T-helper 1 cell (primary cell): ENCODE data around the gene USP9X.
"Not testable (repeated sequence)": the region's sequence is repeated elsewhere in the genome, so short reads cannot be mapped to it uniquely, and the experiment has no call there.

Source experiments
- DNase-seq, 5 donors: peaks; one replicate each; pipeline ENCODE4 v3.0.0-alpha.2; 2012 to 2020
- total RNA-seq, 4 donors: gene quantifications; one replicate each; lab custom pipeline; 2026; lab: John Stamatoyannopoulos, UW

USP9X gene
- 231 to 349 (median 251) reads per million in 4 donors for total RNA-seq

GRCh38 chrX:41084893-41085511 lies at the start of gene USP9X:
USP9X (plus strand) TSS chrX:41085445; CDS start chrX:41123629, 38,184 bp downstream.
- peak; percentile 75 to 90 (median 83) for DNase-seq

GRCh38 chrX:41035582-41035981 lies 49.7 kb upstream of the USP9X start:
- DNase-seq, result no peak

GRCh38 chrX:41036668-41037326 lies 48.4 kb upstream of the USP9X start:
- DNase-seq, result no peak

GRCh38 chrX:41043196-41043595 lies 42.0 kb upstream of the USP9X start:
- DNase-seq, result no peak

GRCh38 chrX:41043674-41044345 lies 41.4 kb upstream of the USP9X start:
- no peak for DNase-seq

GRCh38 chrX:41045960-41046567 lies 39.2 kb upstream of the USP9X start:
- no peak for DNase-seq

GRCh38 chrX:41047878-41048534 lies 37.2 kb upstream of the USP9X start:
- DNase-seq, result no peak

GRCh38 chrX:41050359-41050758 lies 34.9 kb upstream of the USP9X start:
- DNase-seq, result no peak

- DNase-seq, result no peak
Observed at GRCh38 chrX:41051288-41051687, 34.0 kb upstream of the USP9X start.

GRCh38 chrX:41055740-41056139 lies 29.5 kb upstream of the USP9X start:
- no peak for DNase-seq

GRCh38 chrX:41063276-41063675 lies 22.0 kb upstream of the USP9X start:
- not testable (repeated sequence) for DNase-seq

- DNase-seq, result no peak
Observed at GRCh38 chrX:41064018-41064417, 21.2 kb upstream of the USP9X start.

GRCh38 chrX:41066391-41066790 lies 18.9 kb upstream of the USP9X start:
- DNase-seq, result no peak

- no peak for DNase-seq
Observed at GRCh38 chrX:41066969-41067368, 18.3 kb upstream of the USP9X start.

- DNase-seq, result no peak
Observed at GRCh38 chrX:41067721-41068120, 17.5 kb upstream of the USP9X start.

GRCh38 chrX:41076742-41077141 lies 8.5 kb upstream of the USP9X start:
- DNase-seq, result no peak

- no peak for DNase-seq
Observed at GRCh38 chrX:41081821-41082220, 3.4 kb upstream of the USP9X start.

GRCh38 chrX:41082783-41083182 lies 2.5 kb upstream of the USP9X start:
- DNase-seq, result no peak

GRCh38 chrX:41084044-41084892 lies 977 bp upstream of the USP9X start:
- DNase-seq, result peak; percentile 86 to 97 (median 91)

GRCh38 chrX:41085512-41085877 lies 250 bp downstream of the USP9X start:
- DNase-seq, result peak; percentile 41 to 79 (median 65)

- peak; percentile 11 to 45 (median 24) for DNase-seq
Observed at GRCh38 chrX:41085878-41086626, 807 bp downstream of the USP9X start.
